Ovary (tissue), 9 donors: Measurements from ENCODE around the gene RHOB. TPM values are rescaled to one million over a fixed set of nuclear protein-coding genes. Genes with fewer than 3 reads are reported as not detected.

Experiments used
- DNase-seq, 5 donors: peaks; one replicate each; pipeline ENCODE4 v3.0.0-alpha.2; 2019 to 2020
- H3K27ac ChIP-seq, 2 donors: fragments of 200-600 bp; one replicate each; pipeline versions ENCODE4 v1.5.1 to v1.8.0; 2019 to 2022
- H3K27me3 ChIP-seq: fragments of 200-600 bp; one replicate; pipeline ENCODE4 v1.8.0; 2022
- H3K36me3 ChIP-seq: fragments of 200-600 bp; sonication (generic); one replicate; pipeline ENCODE4 v1.5.1; 2019
- H3K4me1 ChIP-seq: one replicate; pipeline ENCODE4 v1.8.1; 2013; ENCODE audit warnings: mild to moderate bottlenecking, moderate library complexity; ENCODE audit not compliant: insufficient read depth
- H3K4me3 ChIP-seq: fragments of 200-600 bp; sonication (generic); one replicate; pipeline ENCODE4 v1.5.1; 2017
- H3K9me3 ChIP-seq, 2 donors: fragments of 200-600 bp in 1 of 2; sonication (generic) in 1 of 2; one replicate each; pipeline versions ENCODE4 v1.5.1 to v1.8.1; 2013 to 2019; ENCODE audit warnings: mild to moderate bottlenecking in 1 of 2, moderate library complexity in 1 of 2
- CTCF ChIP-seq, 3 donors: fragments of 450-650 bp in 2 of 3; fragments of 200-600 bp in 1 of 3; IDR thresholded peaks; one replicate each; pipeline versions ENCODE4 v1.5.1 to v1.8.0; 2016 to 2022; ENCODE audit warnings: antibody characterized with exemption in 3 of 3, mild to moderate bottlenecking in 1 of 3
- EP300 ChIP-seq: sonication (generic); formaldehyde crosslinking; IDR thresholded peaks from one replicate; pipeline ENCODE4 v1.6.1; 2017; ENCODE audit warnings: antibody characterized with exemption
- POLR2A ChIP-seq: fragments of 450-650 bp; IDR thresholded peaks from one replicate; pipeline ENCODE4 v1.6.1; 2017; ENCODE audit warnings: antibody characterized with exemption, mild to moderate bottlenecking, moderate library complexity
- WGBS, 3 donors: extraction: QIAGEN DNeasy Blood & Tissue Kit in 1 of 3; methylation state at CpG; one replicate each; pipeline versions ENCODE4 v1.1.5 to v1.1.7; 2013 to 2017; 5-methylcytosine and 5-hydroxymethylcytosine counted together
- intact Hi-C, 4 donors: fragments of 100-400 bp; cut with DNase I; formaldehyde crosslinking; loops; one replicate each; pipeline versions ENCODE4 v1.11.0 to v1.15.1; 2022 to 2023
- polyA plus RNA-seq, 2 donors: library from polyadenylated mRNA; stranded (reverse); fragments of 200-250 nt in 1 of 2; fragments of 350-450 nt in 1 of 2; fragmentation: Illumina TruSeq in 1 of 2; extraction: RNeasy Lipid Tissue Mini Kit (QIAGEN cat#74804) in 1 of 2; gene quantifications; one replicate each; pipeline ENCODE4 v1.2.3, GENCODE V29; 2013 to 2014
- total RNA-seq, 7 donors: library from RNA; depleted of rRNA in 2 of 7; stranded (reverse); fragments of >200 nt in 2 of 7; fragmentation: NEBNext Ultra II Directional in 3 of 7; extraction: Animal tissue kit (Norgen Biotek cat#: 25700) in 3 of 7; gene quantifications; one replicate each; pipeline versions ENCODE4 v1.1.0 to v1.2.4, GENCODE V29; 2016 to 2023
- donor health status: DM: no; HTN: no; CAD: no; lungs with moderate emphysema.
- donor health status: DM: no; HTN: no; CAD: no.
- donor health status: Bipolar disorder and iron deficiency.
- donor health status: DM: yes; HTN: yes; CAD: no.
- donor health status: DM: no; HTN: no; CAD: no.
- donor health status: DM: yes; HTN: yes; CAD: no.

The RHOB gene
- total and polyA plus RNA-seq, 9 donors, result 200 to 1,363 (median 432) TPM

- peaks cover 11% of the 10 kb centered on the region for H3K4me1 ChIP-seq
- no peaks in the 10 kb centered on the region for H3K36me3 ChIP-seq
- no peak for TF ChIP-seq POLR2A
- no peak for TF ChIP-seq EP300
- no peak for DNase-seq
- H3K27ac ChIP-seq, result peak overlapping the region; percentile 22 to 75
- no peak overlapping the region for H3K4me3 ChIP-seq
- no peaks in the 10 kb centered on the region for H3K27me3 ChIP-seq
- 25 to 30% (median 26%) methylated on average over 3 of the region's 3 CpGs for WGBS, 3 donors
- intact Hi-C loops, result no loop called here
- H3K9me3 ChIP-seq, result no peaks in the 10 kb centered on the region
Observed at GRCh38 chr2:20482725-20483124, 35.9 kb downstream of the RHOB start.

- Histone ChIP-seq H3K36me3 (no peaks in the 10 kb centered on the region), H3K4me3 (no peak overlapping the region), H3K27ac (peak overlapping the region; percentile 22 to 63), H3K9me3 (no peaks in the 10 kb centered on the region), H3K27me3 (no peaks in the 10 kb centered on the region), H3K4me1 (peaks cover 11% of the 10 kb centered on the region)
- TF ChIP-seq EP300 (peak; percentile 51), POLR2A (peak; percentile 16), CTCF (IDR thresholded peaks at IDR 0.05) (no peak)
- peak in 4 of 5 donors; percentile 57 to 84 (median 78) for DNase-seq
- WGBS, 3 donors, result 47 to 68% (median 53%) methylated on average over 7 of the region's 7 CpGs
- intact Hi-C loops, result no loop called here
Observed at GRCh38 chr2:20483194-20483895, 36.5 kb downstream of the RHOB start.

GRCh38 chr2:20484034-20484617, 37.3 kb downstream of the RHOB start:
- TF ChIP-seq EP300 (no peak), CTCF (IDR thresholded peaks at IDR 0.05) (no peak), POLR2A (no peak)
- H3K9me3 ChIP-seq, result no peaks in the 10 kb centered on the region
- peaks cover 11% of the 10 kb centered on the region for H3K4me1 ChIP-seq
- H3K36me3 ChIP-seq, result no peaks in the 10 kb centered on the region
- intact Hi-C loops, result no loop called here
- H3K27ac ChIP-seq, result peak overlapping the region; percentile 13 to 63
- no peak for DNase-seq
- H3K27me3 ChIP-seq, result no peaks in the 10 kb centered on the region
- 92 to 98% (median 98%) methylated on average over 6 of the region's 6 CpGs for WGBS, 3 donors
- no peak overlapping the region for H3K4me3 ChIP-seq

GRCh38 chr2:20484810-20485611, 38.1 kb downstream of the RHOB start:
- H3K4me3 ChIP-seq, result no peak overlapping the region
- no peaks in the 10 kb centered on the region for H3K36me3 ChIP-seq
- H3K27me3 ChIP-seq, result no peaks in the 10 kb centered on the region
- no peak for TF ChIP-seq POLR2A
- no peak for TF ChIP-seq CTCF (IDR thresholded peaks at IDR 0.05)
- no peak for TF ChIP-seq EP300
- peak overlapping the region in 1 of 2 donors; percentile 13 for H3K27ac ChIP-seq
- H3K4me1 ChIP-seq, result peaks cover 11% of the 10 kb centered on the region
- WGBS, 3 donors, result 87 to 96% (median 93%) methylated on average over 8 of the region's 8 CpGs
- intact Hi-C loops, result no loop called here
- H3K9me3 ChIP-seq, result no peaks in the 10 kb centered on the region
- no peak for DNase-seq
